Activated T-helper 2 cell treated with anti-CD3 and anti-CD28 coated beads, Interferon-gamma antibody, Interleukin-2, Interleukin-4, amounts not matched to agents 10 μg/mL and 5 μg/mL and 100 μg/mL, durations not matched to agents 14 hours and 24 hours and 36 hours (primary cell): ENCODE results near the gene NDEL1. TPM values are rescaled to one million over a fixed set of nuclear protein-coding genes. Genes with fewer than 3 reads are reported as not detected.

Experiments
- DNase-seq: peaks from one replicate; pipeline ENCODE4 v3.0.0; 2021; ENCODE audit warnings: low spot score
- H3K27ac Mint-ChIP-seq: one replicate; pipeline ENCODE4 v1.8.0; 2021; ENCODE audit warnings: mixed read lengths
- H3K27me3 Mint-ChIP-seq: one replicate; pipeline ENCODE4 v1.8.0; 2021; ENCODE audit warnings: low read depth, mixed read lengths
- H3K36me3 Mint-ChIP-seq: one replicate; pipeline ENCODE4 v1.8.0; 2021; ENCODE audit warnings: low read depth, mixed read lengths
- H3K4me1 Mint-ChIP-seq: one replicate; pipeline ENCODE4 v1.8.0; 2021; ENCODE audit warnings: low read depth, mixed read lengths
- H3K4me3 Mint-ChIP-seq: one replicate; pipeline ENCODE4 v1.8.0; 2021; ENCODE audit warnings: low read depth, mild to moderate bottlenecking, moderate library complexity, mixed read lengths
- H3K9me3 Mint-ChIP-seq: one replicate; pipeline ENCODE4 v1.8.0; 2021; ENCODE audit warnings: mixed read lengths
- intact Hi-C: fragments of 100-400 bp; cut with micrococcal nuclease; formaldehyde crosslinking; loops from one replicate; pipeline ENCODE4 v1.15.1; 2023
- total RNA-seq: library from RNA; stranded (reverse); gene quantifications from 2 replicates; pipeline ENCODE4 v1.2.3, GENCODE V29; 2022

The NDEL1 gene
- total RNA-seq, 1 donor from 2014 or later: 66.9 TPM

- Mint-ChIP-seq H3K27me3 (no peaks in the 10 kb centered on the region), H3K4me1 (no peaks in the 10 kb centered on the region), H3K36me3 (peaks cover 52% of the 10 kb centered on the region), H3K9me3 (no peaks in the 10 kb centered on the region), H3K27ac (no peak overlapping the region), H3K4me3 (no peak overlapping the region)
- intact Hi-C loops: no loop called here
- no peak for DNase-seq
These were observed 29.7 kb downstream of the NDEL1 start for GRCh38 chr17:8465356-8465755.

GRCh38 chr17:8465759-8466158 lies 30.1 kb downstream of the NDEL1 start:
- H3K9me3 Mint-ChIP-seq: no peaks in the 10 kb centered on the region
- H3K4me3 Mint-ChIP-seq: no peak overlapping the region
- peaks cover 52% of the 10 kb centered on the region for H3K36me3 Mint-ChIP-seq
- DNase-seq: no peak
- H3K4me1 Mint-ChIP-seq: no peaks in the 10 kb centered on the region
- H3K27ac Mint-ChIP-seq: no peak overlapping the region
- H3K27me3 Mint-ChIP-seq: no peaks in the 10 kb centered on the region
- intact Hi-C loops: no loop called here

- intact Hi-C loops: no loop called here
- DNase-seq: no peak
- Mint-ChIP-seq H3K36me3 (peaks cover 51% of the 10 kb centered on the region), H3K4me1 (no peaks in the 10 kb centered on the region), H3K27ac (no peak overlapping the region), H3K4me3 (no peak overlapping the region), H3K9me3 (no peaks in the 10 kb centered on the region), H3K27me3 (no peaks in the 10 kb centered on the region)
These were observed 30.8 kb downstream of the NDEL1 start for GRCh38 chr17:8466456-8466855.

- H3K4me1 Mint-ChIP-seq: no peaks in the 10 kb centered on the region
- intact Hi-C loops: no loop called here
These were observed 31.2 kb downstream of the NDEL1 start for GRCh38 chr17:8466873-8467272.

DNA sequence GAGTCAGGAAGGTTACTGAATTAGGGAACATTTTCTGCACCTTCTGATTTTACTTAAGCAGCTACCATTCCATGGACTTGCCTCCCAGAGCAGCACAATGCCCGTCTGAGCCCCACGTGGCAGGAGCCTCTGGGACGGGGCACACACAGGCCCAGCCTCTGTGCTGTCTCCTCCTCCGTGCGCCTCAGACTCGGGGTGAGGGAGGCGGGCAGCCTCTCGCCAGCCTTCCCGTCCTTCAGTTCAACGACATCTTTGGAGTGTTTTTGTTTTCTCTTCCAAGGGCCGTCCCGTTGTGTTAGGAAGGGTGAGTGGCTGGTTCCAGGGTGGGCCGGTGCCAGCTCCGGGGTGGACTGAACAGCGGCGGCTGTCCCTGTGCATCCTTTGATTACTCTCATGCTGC lies 31.8 kb downstream of the NDEL1 start:
- H3K27ac Mint-ChIP-seq: no peak overlapping the region
- no peak for DNase-seq
- H3K9me3 Mint-ChIP-seq: no peaks in the 10 kb centered on the region
- intact Hi-C loops: no loop called here
- no peaks in the 10 kb centered on the region for H3K4me1 Mint-ChIP-seq
- H3K27me3 Mint-ChIP-seq: no peaks in the 10 kb centered on the region
- H3K36me3 Mint-ChIP-seq: peaks cover 41% of the 10 kb centered on the region
- H3K4me3 Mint-ChIP-seq: no peak overlapping the region

More at GRCh38 chr17:8466873-8467272, 31.2 kb downstream of the NDEL1 start:
- H3K27me3 Mint-ChIP-seq: no peaks in the 10 kb centered on the region
- no peak for DNase-seq
- H3K27ac Mint-ChIP-seq: no peak overlapping the region
- no peak overlapping the region for H3K4me3 Mint-ChIP-seq
- peaks cover 46% of the 10 kb centered on the region for H3K36me3 Mint-ChIP-seq
- H3K9me3 Mint-ChIP-seq: no peaks in the 10 kb centered on the region

- no peak overlapping the region for H3K4me3 Mint-ChIP-seq
- no peaks in the 10 kb centered on the region for H3K9me3 Mint-ChIP-seq
These were observed 32.4 kb downstream of the NDEL1 start for GRCh38 chr17:8468127-8468526.

GRCh38 chr17:8468980-8469379 lies 33.3 kb downstream of the NDEL1 start:
- Mint-ChIP-seq H3K9me3 (no peaks in the 10 kb centered on the region), H3K4me3 (no peak overlapping the region), H3K4me1 (no peaks in the 10 kb centered on the region), H3K27ac (no peak overlapping the region), H3K27me3 (no peaks in the 10 kb centered on the region), H3K36me3 (peaks cover 34% of the 10 kb centered on the region)
- intact Hi-C loops: no loop called here
- no peak for DNase-seq

More at GRCh38 chr17:8468127-8468526, 32.4 kb downstream of the NDEL1 start:
- Mint-ChIP-seq H3K36me3 (peaks cover 36% of the 10 kb centered on the region), H3K4me1 (no peaks in the 10 kb centered on the region), H3K27me3 (no peaks in the 10 kb centered on the region), H3K27ac (no peak overlapping the region)
- intact Hi-C loops: no loop called here
- no peak for DNase-seq

GRCh38 chr17:8469964-8470363 lies 34.3 kb downstream of the NDEL1 start:
- intact Hi-C loops: no loop called here
- peaks cover 39% of the 10 kb centered on the region for H3K36me3 Mint-ChIP-seq
- H3K9me3 Mint-ChIP-seq: no peaks in the 10 kb centered on the region
- DNase-seq: no peak
- no peaks in the 10 kb centered on the region for H3K27me3 Mint-ChIP-seq
- H3K4me1 Mint-ChIP-seq: no peaks in the 10 kb centered on the region
- no peak overlapping the region for H3K4me3 Mint-ChIP-seq
- H3K27ac Mint-ChIP-seq: no peak overlapping the region

DNA sequence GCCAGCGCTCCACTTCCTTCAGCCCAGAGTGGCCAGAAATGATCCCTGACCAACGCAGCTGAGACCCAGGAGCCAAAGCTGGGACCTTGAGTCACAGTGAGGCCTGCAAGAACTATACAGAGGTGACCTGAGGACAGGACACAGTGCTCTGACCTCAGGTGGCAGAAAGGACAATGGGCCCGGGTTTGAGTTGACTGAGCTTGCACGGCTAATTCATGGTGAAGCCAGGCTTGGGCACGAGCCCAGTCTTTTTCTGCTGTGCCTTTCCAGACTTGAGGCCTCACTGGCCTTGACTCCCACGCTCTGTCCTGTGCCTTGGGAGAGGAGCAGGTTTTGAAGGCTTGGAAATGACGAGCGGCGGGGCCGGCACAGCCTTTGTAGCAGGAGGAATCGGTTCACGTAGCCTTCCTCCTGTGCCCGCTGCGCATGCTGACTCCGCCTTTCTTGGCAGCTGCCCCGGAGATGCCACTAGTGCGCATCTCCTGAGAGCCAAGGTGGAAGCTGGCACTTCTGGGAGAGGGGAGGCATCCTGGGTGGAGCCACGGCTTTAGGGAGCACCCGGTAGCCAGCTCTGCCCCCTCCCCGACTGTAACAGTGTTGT lies 34.9 kb downstream of the NDEL1 start:
- Mint-ChIP-seq H3K4me1 (no peaks in the 10 kb centered on the region), H3K4me3 (no peak overlapping the region), H3K9me3 (no peaks in the 10 kb centered on the region), H3K36me3 (peaks cover 45% of the 10 kb centered on the region), H3K27ac (no peak overlapping the region), H3K27me3 (no peaks in the 10 kb centered on the region)
- no peak for DNase-seq
- intact Hi-C loops: no loop called here

- Mint-ChIP-seq H3K27me3 (no peaks in the 10 kb centered on the region), H3K4me1 (no peaks in the 10 kb centered on the region), H3K4me3 (no peak overlapping the region), H3K27ac (no peak overlapping the region), H3K36me3 (peaks cover 38% of the 10 kb centered on the region), H3K9me3 (no peaks in the 10 kb centered on the region)
- no peak for DNase-seq
- intact Hi-C loops: no loop called here
These were observed 37.0 kb downstream of the NDEL1 start for GRCh38 chr17:8472663-8473062.

DNA sequence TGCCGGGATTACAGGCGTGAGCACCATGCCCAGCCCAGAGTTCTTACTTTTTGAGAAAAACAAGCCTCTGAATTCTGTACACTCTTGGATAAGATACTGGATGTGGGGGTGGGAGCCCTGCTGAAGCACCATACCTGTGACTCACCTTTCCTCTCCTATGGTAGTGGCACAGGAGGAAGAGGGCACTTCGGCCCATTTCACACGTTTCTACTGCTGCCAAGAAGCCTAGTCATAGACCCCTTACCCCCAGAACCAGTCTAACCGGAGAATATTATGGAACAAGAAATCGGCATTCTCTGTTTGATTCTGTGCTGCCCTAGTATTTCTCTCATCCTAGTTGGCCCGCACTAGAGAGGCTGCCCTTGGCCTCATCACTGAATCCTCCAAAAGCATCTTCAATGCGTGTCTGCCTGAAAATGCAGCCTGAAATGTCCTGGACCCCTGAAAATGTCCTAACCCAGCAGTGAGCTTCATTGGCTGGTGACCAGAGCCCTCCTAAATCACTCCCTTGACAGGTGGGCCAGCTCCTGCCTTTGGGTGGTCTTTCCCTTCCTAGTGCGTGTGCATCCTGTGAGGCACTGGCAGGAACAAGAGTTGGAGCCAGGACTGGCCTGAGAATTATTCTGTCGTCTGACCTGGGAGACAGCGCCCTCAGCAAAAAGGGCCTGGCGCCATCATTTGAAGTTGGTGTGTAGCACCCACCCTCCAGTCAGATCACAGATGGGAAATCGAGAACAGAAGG lies 37.9 kb downstream of the NDEL1 start:
- Mint-ChIP-seq H3K27me3 (no peaks in the 10 kb centered on the region), H3K4me3 (no peak overlapping the region), H3K36me3 (peaks cover 39% of the 10 kb centered on the region), H3K4me1 (no peaks in the 10 kb centered on the region), H3K9me3 (no peaks in the 10 kb centered on the region), H3K27ac (no peak overlapping the region)
- intact Hi-C loops: no loop called here
- no peak for DNase-seq

- Mint-ChIP-seq H3K36me3 (peaks cover 46% of the 10 kb centered on the region), H3K4me1 (no peaks in the 10 kb centered on the region), H3K9me3 (no peaks in the 10 kb centered on the region)
These were observed 39.1 kb downstream of the NDEL1 start for GRCh38 chr17:8474826-8475225.

GRCh38 chr17:8475227-8475626 lies 39.5 kb downstream of the NDEL1 start:
- intact Hi-C loops: no loop called here
- H3K36me3 Mint-ChIP-seq: peaks cover 50% of the 10 kb centered on the region
- no peaks in the 10 kb centered on the region for H3K27me3 Mint-ChIP-seq
- no peak overlapping the region for H3K27ac Mint-ChIP-seq
- no peaks in the 10 kb centered on the region for H3K9me3 Mint-ChIP-seq
- no peak overlapping the region for H3K4me3 Mint-ChIP-seq
- no peak for DNase-seq
- H3K4me1 Mint-ChIP-seq: no peaks in the 10 kb centered on the region

More at GRCh38 chr17:8474826-8475225, 39.1 kb downstream of the NDEL1 start:
- Mint-ChIP-seq H3K4me3 (no peak overlapping the region), H3K27me3 (no peaks in the 10 kb centered on the region), H3K27ac (no peak overlapping the region)
- intact Hi-C loops: no loop called here
- DNase-seq: no peak
